ENCODE measurements around the gene PDLIM3. TPM values are rescaled to one million over a fixed set of nuclear protein-coding genes. Genes with fewer than 3 reads are reported as not detected.
"Not testable (repeated sequence)": the region's sequence is repeated elsewhere in the genome, so short reads cannot be mapped to it uniquely, and the experiment has no call there.

Gene PDLIM3
- total and polyA plus RNA-seq, 4 donors = 299 to 805 (median 446) TPM

GRCh38 chr4:185520119-185520518, 15.2 kb downstream of the PDLIM3 start:
- peaks cover 6 to 7% of the 10 kb centered on the region in 2 donors for H3K4me1 ChIP-seq (ENCODE audit: control insufficient read depth in 1 of 2, insufficient read depth in 2 of 2, low read length in 2 of 2)
- peak overlapping the region; percentile 33 to 49 for H3K27ac ChIP-seq (ENCODE audit: low read depth in 1 of 2, low read length in 2 of 2)
- no peaks in the 10 kb centered on the region for H3K27me3 ChIP-seq (ENCODE audit: control insufficient read depth in 1 of 2, insufficient read depth in 2 of 2, low read length in 1 of 2)
- peaks cover 0 to 2% of the 10 kb centered on the region in 2 donors for H3K36me3 ChIP-seq (ENCODE audit: control insufficient read depth in 1 of 2, insufficient read depth in 2 of 2, low read length in 1 of 2)
- no peak for ATAC-seq (ENCODE audit: low FRiP score)
- intact Hi-C loops (cut with DNase I) = no loop called here
- H3K9me3 ChIP-seq (ENCODE audit: control insufficient read depth, low read length) = no peaks in the 10 kb centered on the region
- 5 to 7% methylated on average over 4 of the region's 4 CpGs for WGBS, 2 donors
- no peak overlapping the region for H3K4me3 ChIP-seq (ENCODE audit: low read length in 2 of 2)
- no peak for DNase-seq

- Histone ChIP-seq H3K36me3 (ENCODE audit: control insufficient read depth in 1 of 2, insufficient read depth in 2 of 2, low read length in 1 of 2) (peaks cover 2 to 5% of the 10 kb centered on the region in 2 donors), H3K9me3 (ENCODE audit: control insufficient read depth, low read length) (no peaks in the 10 kb centered on the region), H3K4me1 (ENCODE audit: control insufficient read depth in 1 of 2, insufficient read depth in 2 of 2, low read length in 2 of 2) (peaks cover 2 to 5% of the 10 kb centered on the region in 2 donors), H3K27ac (ENCODE audit: low read depth in 1 of 2, low read length in 2 of 2) (no peak overlapping the region), H3K27me3 (ENCODE audit: control insufficient read depth in 1 of 2, insufficient read depth in 2 of 2, low read length in 1 of 2) (no peaks in the 10 kb centered on the region), H3K4me3 (ENCODE audit: low read length in 2 of 2) (no peak overlapping the region)
- no peak for ATAC-seq (ENCODE audit: low FRiP score)
- 20 to 22% methylated on average over 1 of the region's 1 CpG for WGBS, 2 donors
- no peak for DNase-seq
- intact Hi-C loops (cut with DNase I) = loop anchor here in 1 of 2 donors (5.0 kb wide), 1 partner anchor 46 kb away; the partner anchor contains the start of gene CCDC110
Measured at GRCh38 chr4:185518494-185518893, 16.8 kb downstream of the PDLIM3 start.

GRCh38 chr4:185518069-185518468, 17.2 kb downstream of the PDLIM3 start:
- Histone ChIP-seq H3K27ac (ENCODE audit: low read depth in 1 of 2, low read length in 2 of 2) (no peak overlapping the region), H3K36me3 (ENCODE audit: control insufficient read depth in 1 of 2, insufficient read depth in 2 of 2, low read length in 1 of 2) (peaks cover 2 to 7% of the 10 kb centered on the region in 2 donors), H3K9me3 (ENCODE audit: control insufficient read depth, low read length) (no peaks in the 10 kb centered on the region), H3K4me1 (ENCODE audit: control insufficient read depth in 1 of 2, insufficient read depth in 2 of 2, low read length in 2 of 2) (peaks cover 2 to 5% of the 10 kb centered on the region in 2 donors), H3K4me3 (ENCODE audit: low read length in 2 of 2) (no peak overlapping the region), H3K27me3 (ENCODE audit: control insufficient read depth in 1 of 2, insufficient read depth in 2 of 2, low read length in 1 of 2) (no peaks in the 10 kb centered on the region)
- intact Hi-C loops (cut with DNase I) = loop anchor here in 1 of 2 donors (5.0 kb wide), 1 partner anchor 46 kb away; the partner anchor contains the start of gene CCDC110
- DNase-seq (no peak), ATAC-seq (ENCODE audit: low FRiP score) (no peak)

GRCh38 chr4:185515248-185515647, 20.1 kb downstream of the PDLIM3 start:
- no peak overlapping the region for H3K27ac ChIP-seq (ENCODE audit: low read depth in 1 of 2, low read length in 2 of 2)
- 76 to 77% methylated on average over 4 of the region's 4 CpGs for WGBS, 2 donors
- no peak for DNase-seq
- H3K9me3 ChIP-seq (ENCODE audit: control insufficient read depth, low read length) = no peaks in the 10 kb centered on the region
- peaks cover 2 to 5% of the 10 kb centered on the region in 2 donors for H3K4me1 ChIP-seq (ENCODE audit: control insufficient read depth in 1 of 2, insufficient read depth in 2 of 2, low read length in 2 of 2)
- ATAC-seq (ENCODE audit: low FRiP score) = no peak
- H3K27me3 ChIP-seq (ENCODE audit: control insufficient read depth in 1 of 2, insufficient read depth in 2 of 2, low read length in 1 of 2) = no peaks in the 10 kb centered on the region
- no peak overlapping the region for H3K4me3 ChIP-seq (ENCODE audit: low read length in 2 of 2)
- intact Hi-C loops (cut with DNase I) = loop anchor here in 1 of 2 donors (5.0 kb wide), 1 partner anchor 43 kb away; the partner anchor contains the start of gene CCDC110
- peaks cover 2 to 8% of the 10 kb centered on the region in 2 donors for H3K36me3 ChIP-seq (ENCODE audit: control insufficient read depth in 1 of 2, insufficient read depth in 2 of 2, low read length in 1 of 2)

GRCh38 chr4:185514182-185514697, 21.1 kb downstream of the PDLIM3 start:
- H3K4me3 ChIP-seq (ENCODE audit: low read length in 2 of 2) = no peak overlapping the region
- H3K27me3 ChIP-seq (ENCODE audit: control insufficient read depth in 1 of 2, insufficient read depth in 2 of 2, low read length in 1 of 2) = no peaks in the 10 kb centered on the region
- peaks cover 2 to 8% of the 10 kb centered on the region in 2 donors for H3K36me3 ChIP-seq (ENCODE audit: control insufficient read depth in 1 of 2, insufficient read depth in 2 of 2, low read length in 1 of 2)
- H3K9me3 ChIP-seq (ENCODE audit: control insufficient read depth, low read length) = no peaks in the 10 kb centered on the region
- H3K4me1 ChIP-seq (ENCODE audit: control insufficient read depth in 1 of 2, insufficient read depth in 2 of 2, low read length in 2 of 2) = peaks cover 2 to 5% of the 10 kb centered on the region in 2 donors
- intact Hi-C loops (cut with DNase I) = loop anchor here in 1 of 2 donors (5.0 kb wide), 2 partner anchors 42 to 78 kb away; partner anchors contain the start of gene CCDC110
- H3K27ac ChIP-seq (ENCODE audit: low read depth in 1 of 2, low read length in 2 of 2) = no peak overlapping the region
- 77% methylated on average over 17 of the region's 17 CpGs for WGBS, 2 donors
- no peak for ATAC-seq (ENCODE audit: low FRiP score)
- DNase-seq = no peak

- DNase-seq (no peak), ATAC-seq (ENCODE audit: low FRiP score) (peak; percentile 66)
- peaks cover 2 to 8% of the 10 kb centered on the region in 2 donors for H3K36me3 ChIP-seq (ENCODE audit: control insufficient read depth in 1 of 2, insufficient read depth in 2 of 2, low read length in 1 of 2)
- peaks cover 2 to 5% of the 10 kb centered on the region in 2 donors for H3K4me1 ChIP-seq (ENCODE audit: control insufficient read depth in 1 of 2, insufficient read depth in 2 of 2, low read length in 2 of 2)
- H3K9me3 ChIP-seq (ENCODE audit: control insufficient read depth, low read length) = no peaks in the 10 kb centered on the region
- no peak overlapping the region for H3K4me3 ChIP-seq (ENCODE audit: low read length in 2 of 2)
- WGBS, 2 donors = 43 to 44% methylated on average over 10 of the region's 10 CpGs
- intact Hi-C loops (cut with DNase I) = loop anchor here in 1 of 2 donors (5.0 kb wide), 2 partner anchors 41 to 79 kb away; partner anchors contain the start of gene CCDC110
- no peaks in the 10 kb centered on the region for H3K27me3 ChIP-seq (ENCODE audit: control insufficient read depth in 1 of 2, insufficient read depth in 2 of 2, low read length in 1 of 2)
- peak overlapping the region in 1 of 2 donors; percentile 32 for H3K27ac ChIP-seq (ENCODE audit: low read depth in 1 of 2, low read length in 2 of 2)
Measured at GRCh38 chr4:185513489-185514181, 21.7 kb downstream of the PDLIM3 start.

GRCh38 chr4:185512516-185512915, 22.8 kb downstream of the PDLIM3 start:
- H3K4me1 ChIP-seq (ENCODE audit: control insufficient read depth in 1 of 2, insufficient read depth in 2 of 2, low read length in 2 of 2) = peaks cover 2 to 5% of the 10 kb centered on the region in 2 donors
- H3K27ac ChIP-seq (ENCODE audit: low read depth in 1 of 2, low read length in 2 of 2) = no peak overlapping the region
- DNase-seq (no peak), ATAC-seq (ENCODE audit: low FRiP score) (no peak)
- intact Hi-C loops (cut with DNase I) = loop anchor here in 1 of 2 donors (5.0 kb wide), 2 partner anchors 40 to 80 kb away; partner anchors contain the start of gene CCDC110
- peaks cover 2 to 10% of the 10 kb centered on the region in 2 donors for H3K36me3 ChIP-seq (ENCODE audit: control insufficient read depth in 1 of 2, insufficient read depth in 2 of 2, low read length in 1 of 2)
- 39 to 47% methylated on average over 3 of the region's 3 CpGs for WGBS, 2 donors
- H3K27me3 ChIP-seq (ENCODE audit: control insufficient read depth in 1 of 2, insufficient read depth in 2 of 2, low read length in 1 of 2) = no peaks in the 10 kb centered on the region
- no peak overlapping the region for H3K4me3 ChIP-seq (ENCODE audit: low read length in 2 of 2)
- H3K9me3 ChIP-seq (ENCODE audit: control insufficient read depth, low read length) = no peaks in the 10 kb centered on the region

GRCh38 chr4:185511243-185511642, 24.1 kb downstream of the PDLIM3 start:
- H3K27ac ChIP-seq (ENCODE audit: low read depth in 1 of 2, low read length in 2 of 2); H3K4me1 ChIP-seq (ENCODE audit: control insufficient read depth in 1 of 2, insufficient read depth in 2 of 2, low read length in 2 of 2); H3K27me3 ChIP-seq (ENCODE audit: control insufficient read depth in 1 of 2, insufficient read depth in 2 of 2, low read length in 1 of 2); H3K9me3 ChIP-seq (ENCODE audit: control insufficient read depth, low read length); H3K36me3 ChIP-seq (ENCODE audit: control insufficient read depth in 1 of 2, insufficient read depth in 2 of 2, low read length in 1 of 2); DNase-seq; H3K4me3 ChIP-seq (ENCODE audit: low read length in 2 of 2); ATAC-seq (ENCODE audit: low FRiP score): not testable (repeated sequence)
- WGBS, 2 donors = 52 to 62% methylated on average over 2 of the region's 2 CpGs
- intact Hi-C loops (cut with DNase I) = loop anchor here in 1 of 2 donors (5.0 kb wide), 2 partner anchors 39 to 81 kb away; partner anchors contain the start of gene CCDC110
